HEK293T (cell line): Measurements from ENCODE around the gene LSM11.

Experiments
- CTCF ChIA-PET: fragments of 350-600 bp; formaldehyde crosslinking; extraction: SDS; loops from one replicate; lab custom pipeline; 2021; ENCODE audit warnings: antibody characterized with exemption, inconsistent platforms; lab: Yijun Ruan, JAX
- POLR2A ChIA-PET: fragments of 350-600 bp; formaldehyde crosslinking; extraction: SDS; loops from one replicate; lab custom pipeline; 2020; ENCODE audit warnings: antibody characterized with exemption, inconsistent platforms; lab: Yijun Ruan, JAX
- DNase-seq: peaks from one replicate; pipeline ENCODE4 v3.0.0; 2012; ENCODE audit warnings: mixed read lengths; ENCODE audit errors: extremely low spot score
- ARNT ChIP-seq: fragments of 450-650 bp; IDR thresholded peaks from 2 replicates; pipeline ENCODE4 v1.6.1; 2017; ENCODE audit warnings: mild to moderate bottlenecking
- BHLHE40 ChIP-seq: fragments of 450-650 bp; IDR thresholded peaks from 2 replicates; pipeline ENCODE4 v1.6.1; 2016; ENCODE audit warnings: mild to moderate bottlenecking, moderate library complexity, borderline replicate concordance
- CTBP1 ChIP-seq: fragments of 450-650 bp; IDR thresholded peaks from 2 replicates; pipeline ENCODE4 v1.6.1; 2016; ENCODE audit warnings: borderline replicate concordance
- ELF4 ChIP-seq: fragments of 450-650 bp; IDR thresholded peaks from 2 replicates; pipeline ENCODE4 v1.6.1; 2017; ENCODE audit warnings: antibody characterized with exemption
- FOXA1 ChIP-seq: fragments of 450-650 bp; IDR thresholded peaks from 2 replicates; pipeline ENCODE4 v1.6.1; 2016; ENCODE audit warnings: mild to moderate bottlenecking
- FOXK2 ChIP-seq: fragments of 450-650 bp; IDR thresholded peaks from 2 replicates; pipeline ENCODE4 v1.6.1; 2016; ENCODE audit warnings: mild to moderate bottlenecking
- FOXM1 ChIP-seq: fragments of 450-650 bp; IDR thresholded peaks from 2 replicates; pipeline ENCODE4 v1.6.1; 2017; ENCODE audit warnings: mild to moderate bottlenecking, borderline replicate concordance
- HDGF ChIP-seq: fragments of 450-650 bp; IDR thresholded peaks from 2 replicates; pipeline ENCODE4 v1.6.1; 2017; ENCODE audit warnings: antibody characterized with exemption, borderline replicate concordance
- L3MBTL2 ChIP-seq: fragments of 450-650 bp; conservative IDR thresholded peaks from 2 replicates; pipeline ENCODE4 v1.6.1; 2016; ENCODE audit warnings: mild to moderate bottlenecking
- LEF1 ChIP-seq: fragments of 450-650 bp; IDR thresholded peaks from 2 replicates; pipeline ENCODE4 v1.6.1; 2017; ENCODE audit warnings: mild to moderate bottlenecking, borderline replicate concordance
- NFRKB ChIP-seq: fragments of 450-650 bp; IDR thresholded peaks from 2 replicates; pipeline ENCODE4 v1.6.1; 2016; ENCODE audit warnings: mild to moderate bottlenecking, moderate library complexity
- SP1 ChIP-seq: fragments of 450-650 bp; IDR thresholded peaks from 2 replicates; pipeline ENCODE4 v1.6.1; 2017
- SUZ12 ChIP-seq: fragments of 450-650 bp; IDR thresholded peaks from 2 replicates; pipeline ENCODE4 v1.6.1; 2016; ENCODE audit warnings: mild to moderate bottlenecking
- TARDBP ChIP-seq: fragments of 450-650 bp; IDR thresholded peaks from 2 replicates; pipeline ENCODE4 v1.6.1; 2016
- ZNF384 ChIP-seq: fragments of 450-650 bp; IDR thresholded peaks from 2 replicates; pipeline ENCODE4 v1.6.1; 2016
- TF ChIP-seq, protein P1 (sequence below): fragments of 450-650 bp; IDR thresholded peaks from 2 replicates; pipeline ENCODE4 v1.6.1; 2016

LSM11 gene

DNA sequence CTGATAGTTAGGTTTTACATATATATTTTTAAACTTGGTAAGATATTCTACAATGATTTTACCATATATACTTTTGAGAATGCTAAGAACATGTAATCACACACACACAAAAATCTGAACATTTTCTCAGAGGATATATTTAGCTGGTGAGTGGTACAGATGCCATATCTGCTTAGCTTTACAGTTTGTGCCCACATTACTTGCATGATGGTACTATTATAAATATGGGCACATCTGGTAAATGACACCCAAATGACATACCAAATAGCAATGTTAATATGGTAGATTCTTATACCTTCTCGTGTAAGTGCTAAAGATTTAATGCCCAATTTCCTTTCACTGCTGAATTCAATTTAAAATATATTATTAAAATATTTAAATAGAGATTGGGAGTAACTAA is 56.6 kb downstream of the LSM11 start:
- no peak for TF ChIP-seq L3MBTL2
- no peak for TF ChIP-seq FOXA1
- TF ChIP-seq ZNF384 = no peak
- no peak for TF ChIP-seq ARNT
- TF ChIP-seq HDGF = no peak
- DNase-seq = no peak
- POLR2A ChIA-PET = no interaction called here
- CTCF ChIA-PET = interaction anchor here (0.6 kb wide), 1 partner anchor 934 kb away, joined by 3 read pairs; no protein-coding TSS in a partner anchor

DNA sequence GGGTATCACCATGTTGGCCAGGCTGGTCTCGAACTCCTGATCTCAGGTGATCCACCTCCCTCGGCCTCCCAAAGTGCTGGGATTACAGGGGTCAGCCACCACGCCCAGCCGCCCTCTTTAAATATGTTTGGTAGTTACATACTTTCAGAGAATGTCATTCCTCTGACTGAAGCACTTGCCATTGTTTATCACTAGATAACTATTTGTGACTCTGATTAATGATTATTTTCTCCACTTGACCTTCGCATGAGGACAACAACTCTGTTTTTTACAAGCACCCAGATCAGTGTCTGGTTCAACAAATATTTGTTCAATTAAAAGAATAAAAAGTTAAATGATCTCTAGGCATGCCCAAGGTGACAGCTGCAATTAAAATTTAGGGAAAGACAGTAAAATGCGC is 59.2 kb downstream of the LSM11 start:
- ChIA-PET POLR2A (no interaction called here), CTCF (no interaction called here)
- TF ChIP-seq FOXK2 (no peak), FOXM1 (no peak), SUZ12 (no peak), FOXA1 (no peak), L3MBTL2 (no peak), BHLHE40 (no peak), LEF1 (no peak), TARDBP (no peak), CTBP1 (no peak), ARNT (no peak), ELF4 (no peak), HDGF (no peak), NFRKB (no peak), SP1 (no peak), ZNF384 (no peak)
- TF ChIP-seq, protein P1, sequence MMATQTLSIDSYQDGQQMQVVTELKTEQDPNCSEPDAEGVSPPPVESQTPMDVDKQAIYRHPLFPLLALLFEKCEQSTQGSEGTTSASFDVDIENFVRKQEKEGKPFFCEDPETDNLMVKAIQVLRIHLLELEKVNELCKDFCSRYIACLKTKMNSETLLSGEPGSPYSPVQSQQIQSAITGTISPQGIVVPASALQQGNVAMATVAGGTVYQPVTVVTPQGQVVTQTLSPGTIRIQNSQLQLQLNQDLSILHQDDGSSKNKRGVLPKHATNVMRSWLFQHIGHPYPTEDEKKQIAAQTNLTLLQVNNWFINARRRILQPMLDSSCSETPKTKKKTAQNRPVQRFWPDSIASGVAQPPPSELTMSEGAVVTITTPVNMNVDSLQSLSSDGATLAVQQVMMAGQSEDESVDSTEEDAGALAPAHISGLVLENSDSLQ = no peak
- no peak for DNase-seq

DNA sequence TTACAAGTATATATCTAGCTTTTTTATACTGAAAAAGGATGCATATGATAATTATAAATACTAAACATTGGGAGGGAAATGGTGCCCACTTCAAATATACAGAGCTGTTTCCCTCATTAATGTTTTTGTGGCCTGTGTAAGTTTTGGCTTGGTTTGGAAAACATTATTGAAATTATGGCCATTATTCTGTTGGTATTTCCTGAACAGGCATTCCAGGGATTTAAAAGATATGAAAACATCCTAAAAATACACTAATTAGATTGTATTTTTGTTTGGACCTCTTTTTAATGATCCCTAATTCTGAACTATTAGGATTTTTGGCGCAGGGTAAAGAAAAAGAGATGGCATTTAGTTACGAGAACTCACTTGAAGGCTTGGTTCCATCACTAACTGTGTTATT is 64.5 kb downstream of the LSM11 start:
- ChIA-PET CTCF (no interaction called here), POLR2A (no interaction called here)
- TF ChIP-seq FOXA1 (no peak), ARNT (no peak), BHLHE40 (no peak), ELF4 (no peak), L3MBTL2 (no peak), TARDBP (no peak), CTBP1 (no peak), HDGF (no peak), SP1 (no peak), NFRKB (no peak), LEF1 (no peak)
- no peak for DNase-seq
